Ovary (tissue), 3 donors: ENCODE results near the gene SLC15A5.

ENCODE experiments used
- CTCF ChIP-seq, 3 donors: fragments of 450-650 bp in 2 of 3; fragments of 200-600 bp in 1 of 3; IDR thresholded peaks; one replicate each; pipeline versions ENCODE4 v1.5.1 to v1.8.0; 2016 to 2022; ENCODE audit warnings: antibody characterized with exemption in 3 of 3, mild to moderate bottlenecking in 1 of 3
- EP300 ChIP-seq: sonication (generic); formaldehyde crosslinking; IDR thresholded peaks from one replicate; pipeline ENCODE4 v1.6.1; 2017; ENCODE audit warnings: antibody characterized with exemption
- donor health status: DM: no; HTN: no; CAD: no.

GRCh38 chr12:16165506-16165905, 112.0 kb downstream of the SLC15A5 start:
- no peak for TF ChIP-seq EP300
- TF ChIP-seq CTCF (IDR thresholded peaks at IDR 0.05): no peak
